Activated CD4-positive, CD25-positive, alpha-beta regulatory T cell (primary cell): Measurements from ENCODE around the gene AUTS2.

Source experiments
- DNase-seq, 4 experiments: peaks; one replicate each; lab custom pipeline; 2025; lab: John Stamatoyannopoulos, UW

Gene AUTS2

DNA sequence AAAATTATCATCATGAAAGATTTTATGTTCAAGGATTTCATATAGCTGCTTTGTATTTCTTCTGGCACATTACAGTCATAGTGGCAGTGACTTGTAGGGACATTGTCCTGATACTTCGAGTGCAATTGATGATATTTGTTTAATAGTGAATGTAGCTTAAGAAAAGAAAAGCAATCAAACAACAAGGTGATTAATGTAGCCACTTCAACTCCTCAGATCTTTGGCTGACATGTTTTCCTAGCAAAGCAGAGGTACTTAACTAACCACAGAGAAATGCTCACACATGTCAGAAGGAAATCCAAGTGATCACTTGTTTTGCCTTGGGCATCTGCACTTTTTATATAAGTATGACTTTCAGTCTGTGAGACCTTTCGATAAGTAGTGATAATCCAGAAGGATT lies 470.3 kb downstream of the AUTS2 start:
- DNase-seq: no peak

GRCh38 chr7:70069977-70070376 lies 471.7 kb downstream of the AUTS2 start:
- DNase-seq: no peak

- DNase-seq: no peak
Measured at GRCh38 chr7:70071766-70072165, 473.5 kb downstream of the AUTS2 start.

DNA sequence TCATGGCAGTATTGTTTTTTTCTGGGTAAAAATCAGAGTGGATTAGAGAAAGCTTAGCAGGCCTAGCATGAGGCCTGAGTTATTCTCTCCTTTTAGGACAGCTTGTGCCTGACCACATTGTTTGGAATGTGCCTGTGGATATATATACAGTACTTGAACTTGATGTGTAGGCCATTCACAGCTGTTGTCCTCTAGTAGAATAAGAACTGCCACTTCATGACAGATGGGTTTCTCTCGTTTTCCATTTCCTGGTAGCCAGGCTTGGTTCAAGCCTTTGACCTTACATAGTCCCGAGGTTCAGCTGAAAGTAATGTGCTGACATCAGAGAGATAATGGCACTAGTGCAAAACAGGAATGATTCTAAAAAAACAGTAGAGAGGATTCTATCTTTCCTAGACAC lies 473.9 kb downstream of the AUTS2 start:
- no peak for DNase-seq

DNA sequence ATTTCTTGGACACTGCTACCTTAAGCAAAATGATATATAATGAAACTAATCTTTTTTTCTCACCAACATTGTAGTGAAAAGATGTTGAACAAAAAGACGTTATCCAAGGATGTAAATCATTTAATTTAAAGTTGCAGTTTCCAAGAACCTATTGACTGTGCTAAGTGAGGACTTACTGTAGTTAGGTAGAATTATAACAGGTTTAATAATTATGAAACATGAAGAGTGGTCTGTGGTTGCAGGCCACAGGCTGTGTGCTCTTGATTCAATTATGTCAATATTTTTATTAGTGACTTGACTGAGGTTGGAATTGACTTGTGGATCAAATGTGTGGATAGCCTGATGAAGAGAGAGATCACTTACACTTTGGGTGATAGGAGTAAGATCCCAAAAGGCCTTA lies 478.1 kb downstream of the AUTS2 start:
- DNase-seq: no peak

- no peak for DNase-seq
Measured at GRCh38 chr7:70082099-70082611, 483.9 kb downstream of the AUTS2 start.

DNA sequence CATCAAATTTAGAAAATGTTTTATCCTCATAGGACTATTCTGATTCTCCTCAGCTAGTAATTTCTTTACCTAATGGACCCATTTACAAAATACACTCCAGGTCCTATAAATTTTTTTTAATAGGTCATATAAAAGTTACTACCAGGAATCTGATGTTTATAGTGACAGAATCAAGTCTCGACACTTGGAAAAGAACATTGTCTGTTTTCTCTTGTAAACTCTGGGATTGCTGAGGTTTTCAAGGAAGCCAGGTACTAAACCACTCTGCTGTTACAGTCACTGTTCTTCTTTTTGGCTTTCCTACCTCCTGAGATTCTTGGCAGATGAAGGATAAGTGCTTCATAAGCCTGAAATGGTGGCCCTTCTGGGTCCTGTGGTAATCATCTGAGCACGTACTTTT lies 493.1 kb downstream of the AUTS2 start:
- no peak for DNase-seq

DNA sequence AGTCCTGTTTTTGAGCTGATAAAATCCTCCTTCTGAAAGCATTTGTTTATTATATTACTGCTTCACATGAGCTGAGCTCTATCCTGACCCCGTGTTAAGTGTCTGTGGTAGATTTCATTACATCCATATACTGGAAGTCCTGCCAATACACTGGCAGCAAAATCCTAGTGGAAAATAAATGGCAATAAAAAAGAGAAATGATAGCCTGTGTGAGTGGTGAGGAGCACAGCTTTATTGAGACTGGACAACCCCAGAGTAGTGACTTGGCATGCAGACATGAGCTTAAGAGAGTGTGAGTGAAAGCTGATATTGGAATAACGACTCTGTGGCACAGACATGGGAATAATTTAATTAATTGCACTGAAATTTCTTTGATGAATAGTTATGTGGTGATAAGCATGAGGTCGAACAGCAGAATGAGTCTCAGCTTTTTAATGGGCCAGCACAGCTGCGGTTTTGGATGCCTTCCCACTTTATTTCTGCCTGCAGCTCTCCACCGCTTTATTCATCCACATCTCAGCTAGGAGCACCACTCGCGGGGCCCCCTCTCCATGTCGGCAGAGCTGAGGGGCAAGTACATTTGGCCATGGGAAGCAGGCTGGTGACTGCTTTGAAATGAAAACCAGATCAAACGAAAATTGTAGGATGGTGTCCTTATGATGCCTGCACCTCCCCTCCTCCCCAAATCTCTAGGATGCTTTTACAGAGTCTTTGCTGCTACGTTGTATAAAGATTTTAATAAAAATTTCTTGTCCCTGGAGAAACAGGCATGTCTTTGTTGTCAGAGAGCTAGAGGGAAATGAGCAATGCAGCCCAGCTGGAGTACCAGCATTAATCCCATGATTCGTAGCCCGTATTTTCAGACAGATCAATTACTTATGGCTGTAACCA lies 494.3 kb downstream of the AUTS2 start:
- no peak for DNase-seq

GRCh38 chr7:70093205-70093904 lies 495.1 kb downstream of the AUTS2 start:
- no peak for DNase-seq

DNA sequence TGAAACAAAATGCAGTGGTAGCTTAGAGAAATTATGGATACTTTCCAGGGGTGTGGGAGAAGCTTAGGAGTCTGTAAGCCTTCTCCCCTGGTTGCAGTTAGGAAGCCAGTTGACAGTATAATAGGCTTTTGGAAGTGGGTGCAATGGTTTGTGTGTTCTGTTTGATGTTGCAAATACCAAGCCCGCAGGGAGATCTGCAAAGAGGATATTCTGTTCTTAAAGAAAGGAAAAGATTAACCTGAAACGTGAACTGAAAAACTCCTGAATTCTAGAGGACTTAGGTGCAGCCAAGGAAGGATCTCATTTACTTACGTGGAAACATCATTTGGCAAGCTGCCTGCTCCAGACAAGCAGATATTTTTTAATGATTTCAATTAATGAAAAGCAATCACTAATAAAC lies 496.6 kb downstream of the AUTS2 start:
- no peak for DNase-seq

- no peak for DNase-seq
Measured at GRCh38 chr7:70097645-70098044, 499.4 kb downstream of the AUTS2 start.

DNA sequence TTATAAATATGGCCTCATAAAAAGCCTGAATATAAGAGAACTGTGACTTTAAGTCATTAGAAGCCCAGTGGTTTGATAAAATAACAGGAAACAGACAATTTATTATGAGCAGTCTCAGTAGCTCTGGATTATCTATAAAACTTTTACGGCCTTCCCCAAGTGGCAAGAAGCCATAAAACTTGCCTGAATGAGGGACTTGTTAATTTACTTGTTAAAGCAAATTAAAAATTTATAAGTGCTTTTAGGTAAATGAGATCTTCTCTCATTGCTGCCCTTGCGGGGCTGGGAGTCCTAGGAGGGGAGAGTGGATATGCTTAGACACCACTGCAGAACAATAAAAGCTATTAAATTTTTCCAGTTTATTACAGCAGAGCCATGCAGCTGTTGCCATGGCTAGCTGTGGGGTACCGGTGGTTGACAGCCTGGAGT lies 499.9 kb downstream of the AUTS2 start:
- no peak for DNase-seq

DNA sequence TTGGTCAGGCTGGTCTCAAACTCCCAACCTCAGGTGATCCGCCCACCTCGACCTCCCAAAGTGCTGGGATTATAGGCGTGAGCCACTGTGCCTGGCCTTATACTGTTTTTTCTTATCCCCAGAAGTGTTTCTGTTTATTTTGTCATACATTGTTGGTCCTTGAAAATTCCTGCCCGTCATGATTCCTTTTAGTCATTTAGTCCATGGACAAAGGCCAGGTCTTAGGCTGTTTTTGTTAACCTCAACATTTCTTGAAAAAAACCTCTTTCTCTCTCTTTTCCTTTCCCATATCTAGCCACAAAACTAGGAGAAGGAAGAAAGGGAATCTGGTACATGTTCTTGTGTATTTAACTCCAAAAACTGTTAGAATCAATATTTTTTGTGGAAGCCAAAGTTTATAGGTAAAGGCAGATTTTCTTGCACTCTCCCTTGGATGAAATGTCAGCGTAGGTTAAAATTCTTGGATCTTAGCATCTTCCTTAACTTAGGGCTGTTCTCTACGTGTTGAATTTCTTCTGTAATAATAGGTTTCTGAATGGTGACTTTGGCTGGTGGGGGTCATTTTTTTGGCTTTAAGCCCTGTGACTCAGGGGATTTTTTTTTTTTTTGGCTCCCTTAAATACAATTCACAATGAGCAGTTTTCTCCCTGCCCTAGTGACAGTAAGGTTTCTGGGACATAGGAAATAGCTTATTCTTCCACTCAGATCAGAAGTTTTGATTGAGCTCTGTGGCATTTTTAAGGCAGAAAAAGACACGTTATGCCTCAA lies 500.8 kb downstream of the AUTS2 start:
- DNase-seq: no peak

- no peak for DNase-seq
Measured at GRCh38 chr7:70104243-70104642, 506.0 kb downstream of the AUTS2 start.

DNA sequence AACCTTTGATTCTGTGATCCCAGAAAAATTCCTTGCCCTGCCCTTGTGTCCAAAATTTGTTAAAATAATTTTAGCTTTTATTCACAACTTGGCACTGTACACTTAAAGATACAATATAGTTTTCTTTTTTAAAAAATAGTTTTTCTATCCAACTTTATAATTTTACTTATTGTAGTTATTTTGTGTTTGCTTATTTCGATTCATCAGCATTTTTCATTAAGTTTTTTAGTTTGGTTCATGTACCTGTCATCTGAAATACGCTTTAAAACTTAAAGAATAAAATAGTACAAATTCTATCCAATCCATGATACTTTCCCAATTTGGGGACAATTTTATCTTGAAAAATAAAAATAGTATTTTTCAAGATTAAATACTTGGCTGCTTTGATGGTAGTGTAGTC lies 514.8 kb downstream of the AUTS2 start:
- no peak for DNase-seq

GRCh38 chr7:70113536-70113935 lies 515.3 kb downstream of the AUTS2 start:
- no peak for DNase-seq

DNA sequence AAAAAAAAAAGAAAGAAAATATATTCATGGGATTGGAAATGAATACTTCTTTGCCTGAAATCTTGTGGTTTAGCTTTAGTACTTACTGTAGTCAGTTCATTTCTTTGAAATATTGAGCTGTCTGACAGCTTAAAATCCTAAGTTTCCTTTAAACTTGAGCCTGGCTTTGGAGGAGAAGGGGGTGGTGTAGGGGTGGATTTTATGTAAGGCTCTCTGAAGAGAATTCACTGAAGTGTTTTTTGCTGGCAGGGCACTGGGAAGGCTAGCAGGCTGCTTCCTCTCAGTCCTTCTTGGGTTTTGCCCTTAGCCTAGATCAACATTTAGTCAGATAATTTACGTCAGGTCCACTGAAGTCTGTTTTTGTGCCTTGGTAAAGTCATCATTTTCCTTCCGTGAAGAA lies 516.5 kb downstream of the AUTS2 start:
- no peak for DNase-seq

- DNase-seq: no peak
Measured at GRCh38 chr7:70116244-70116643, 518.0 kb downstream of the AUTS2 start.

GRCh38 chr7:70116867-70117266 lies 518.6 kb downstream of the AUTS2 start:
- no peak for DNase-seq

GRCh38 chr7:70120851-70121250 lies 522.6 kb downstream of the AUTS2 start:
- DNase-seq: no peak

GRCh38 chr7:70131817-70132216 lies 533.5 kb downstream of the AUTS2 start:
- no peak for DNase-seq

GRCh38 chr7:70132226-70132851 lies 534.1 kb downstream of the AUTS2 start:
- DNase-seq: no peak
